NB4 (cell line): ENCODE data around the gene ANGEL1.

Source experiments
- MYC ChIP-seq: IDR thresholded peaks from 2 replicates; pipeline ENCODE4 v1.6.1; 2011; ENCODE audit warnings: low read depth, low read length
- POLR2A ChIP-seq: IDR thresholded peaks from 2 replicates; pipeline ENCODE4 v1.6.1; 2011; ENCODE audit warnings: mild to moderate bottlenecking; ENCODE audit not compliant: insufficient read length; ENCODE audit errors: extremely low read depth
- TF ChIP-seq, protein P1 (sequence below): IDR thresholded peaks from one replicate; pipeline ENCODE4 v1.5.1; 2012; ENCODE audit warnings: low read depth, low read length
- TF ChIP-seq, protein P2 (sequence below): IDR thresholded peaks from 2 replicates; pipeline ENCODE4 v1.6.1; 2011; ENCODE audit warnings: low read depth, low read length

DNA sequence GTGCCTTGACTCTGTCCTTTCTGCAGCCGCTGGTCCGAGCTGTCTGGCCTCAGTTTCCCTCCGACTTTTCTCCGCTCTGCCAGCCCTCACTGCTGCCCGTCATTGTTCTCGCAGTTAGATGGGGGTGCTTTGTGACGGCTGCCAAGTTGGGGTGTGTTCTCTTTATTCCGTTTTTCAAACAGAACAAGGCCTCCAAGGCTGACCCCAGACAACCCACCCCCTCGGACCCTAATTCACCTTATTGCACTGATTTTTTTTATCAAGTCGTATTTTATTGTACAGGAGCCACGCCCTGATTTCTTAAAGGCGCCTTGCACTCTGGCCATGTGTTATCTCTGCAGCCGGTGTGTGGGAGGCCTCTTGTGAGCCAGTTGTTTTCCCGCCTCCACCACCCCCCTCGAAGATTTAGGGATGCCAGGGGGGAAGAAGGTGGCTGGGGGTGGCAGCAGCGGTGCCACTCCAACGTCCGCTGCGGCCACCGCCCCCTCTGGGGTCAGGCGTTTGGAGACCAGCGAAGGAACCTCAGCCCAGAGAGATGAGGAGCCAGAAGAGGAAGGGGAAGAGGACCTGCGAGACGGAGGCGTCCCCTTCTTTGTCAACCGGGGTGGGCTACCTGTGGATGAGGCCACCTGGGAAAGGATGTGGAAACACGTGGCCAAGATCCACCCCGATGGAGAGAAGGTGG is 50.1 kb downstream of the ANGEL1 start:
- TF ChIP-seq, protein P1, sequence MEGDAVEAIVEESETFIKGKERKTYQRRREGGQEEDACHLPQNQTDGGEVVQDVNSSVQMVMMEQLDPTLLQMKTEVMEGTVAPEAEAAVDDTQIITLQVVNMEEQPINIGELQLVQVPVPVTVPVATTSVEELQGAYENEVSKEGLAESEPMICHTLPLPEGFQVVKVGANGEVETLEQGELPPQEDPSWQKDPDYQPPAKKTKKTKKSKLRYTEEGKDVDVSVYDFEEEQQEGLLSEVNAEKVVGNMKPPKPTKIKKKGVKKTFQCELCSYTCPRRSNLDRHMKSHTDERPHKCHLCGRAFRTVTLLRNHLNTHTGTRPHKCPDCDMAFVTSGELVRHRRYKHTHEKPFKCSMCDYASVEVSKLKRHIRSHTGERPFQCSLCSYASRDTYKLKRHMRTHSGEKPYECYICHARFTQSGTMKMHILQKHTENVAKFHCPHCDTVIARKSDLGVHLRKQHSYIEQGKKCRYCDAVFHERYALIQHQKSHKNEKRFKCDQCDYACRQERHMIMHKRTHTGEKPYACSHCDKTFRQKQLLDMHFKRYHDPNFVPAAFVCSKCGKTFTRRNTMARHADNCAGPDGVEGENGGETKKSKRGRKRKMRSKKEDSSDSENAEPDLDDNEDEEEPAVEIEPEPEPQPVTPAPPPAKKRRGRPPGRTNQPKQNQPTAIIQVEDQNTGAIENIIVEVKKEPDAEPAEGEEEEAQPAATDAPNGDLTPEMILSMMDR = no peak
- TF ChIP-seq POLR2A = no peak
- TF ChIP-seq MYC = no peak
- TF ChIP-seq, protein P2, sequence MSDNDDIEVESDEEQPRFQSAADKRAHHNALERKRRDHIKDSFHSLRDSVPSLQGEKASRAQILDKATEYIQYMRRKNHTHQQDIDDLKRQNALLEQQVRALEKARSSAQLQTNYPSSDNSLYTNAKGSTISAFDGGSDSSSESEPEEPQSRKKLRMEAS = no peak
